GM03348 (cell line): ENCODE measurements around the gene SAP30.

ENCODE experiments used
- DNase-seq: peaks from one replicate; pipeline ENCODE4 v3.0.0; 2012; ENCODE audit warnings: low spot score

SAP30 gene

DNA sequence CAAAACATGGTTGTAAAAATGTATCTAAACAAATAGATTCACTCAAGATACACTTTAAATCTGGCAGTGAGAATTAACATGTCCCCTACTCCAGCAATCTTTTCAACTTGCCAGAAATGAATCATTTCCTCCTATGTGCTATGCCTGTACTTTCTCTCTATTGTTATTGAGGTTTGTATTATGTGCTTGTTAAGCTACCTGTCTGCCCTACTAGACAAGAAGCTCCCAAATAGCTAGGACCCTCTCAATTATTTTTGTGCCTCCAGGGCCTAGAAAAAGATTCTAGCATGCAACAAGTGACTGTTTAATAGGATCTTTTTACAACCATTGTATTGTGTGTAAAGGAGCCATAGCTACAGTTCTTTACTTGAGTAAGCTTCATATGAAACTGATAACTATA is 3.5 kb upstream of the SAP30 start:
- DNase-seq: no peak

DNA sequence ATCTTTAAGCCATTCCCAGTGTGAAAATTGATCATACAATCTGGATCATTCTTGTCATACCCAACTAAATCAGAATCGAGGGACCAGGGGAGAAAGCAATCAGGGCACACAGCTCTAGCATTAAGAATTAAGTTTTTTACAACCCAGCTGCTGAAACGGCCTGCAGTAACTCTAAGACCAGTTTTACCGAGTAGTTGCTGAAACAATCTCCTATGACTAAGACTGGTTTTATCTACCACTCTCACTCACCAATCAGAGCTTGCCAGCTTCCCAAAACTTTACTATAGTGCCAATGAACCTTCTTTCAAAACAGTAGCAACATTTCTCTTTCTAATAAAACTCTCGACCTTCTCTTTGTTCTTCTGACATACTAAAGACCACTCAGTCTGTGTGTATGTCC is 2.8 kb upstream of the SAP30 start:
- DNase-seq: no peak

DNA sequence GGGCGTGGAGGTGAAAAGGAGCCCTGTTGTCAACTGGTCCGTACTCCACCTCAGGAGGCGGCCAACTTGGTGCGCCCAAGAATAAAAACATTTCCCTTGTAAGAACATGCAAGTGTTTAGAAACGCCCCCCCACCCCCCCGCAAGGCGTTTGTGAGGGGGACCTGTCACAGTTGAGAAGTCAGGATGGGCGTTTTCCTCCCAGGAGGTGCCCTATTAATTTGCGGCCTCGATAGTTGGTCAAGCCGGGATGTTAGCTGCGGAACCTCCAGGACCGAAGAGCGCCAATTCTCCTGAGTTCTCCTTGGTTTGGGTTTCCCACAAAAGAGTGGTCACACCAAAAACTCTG is 651 bp upstream of the SAP30 start:
- peak; percentile 29 for DNase-seq

DNA sequence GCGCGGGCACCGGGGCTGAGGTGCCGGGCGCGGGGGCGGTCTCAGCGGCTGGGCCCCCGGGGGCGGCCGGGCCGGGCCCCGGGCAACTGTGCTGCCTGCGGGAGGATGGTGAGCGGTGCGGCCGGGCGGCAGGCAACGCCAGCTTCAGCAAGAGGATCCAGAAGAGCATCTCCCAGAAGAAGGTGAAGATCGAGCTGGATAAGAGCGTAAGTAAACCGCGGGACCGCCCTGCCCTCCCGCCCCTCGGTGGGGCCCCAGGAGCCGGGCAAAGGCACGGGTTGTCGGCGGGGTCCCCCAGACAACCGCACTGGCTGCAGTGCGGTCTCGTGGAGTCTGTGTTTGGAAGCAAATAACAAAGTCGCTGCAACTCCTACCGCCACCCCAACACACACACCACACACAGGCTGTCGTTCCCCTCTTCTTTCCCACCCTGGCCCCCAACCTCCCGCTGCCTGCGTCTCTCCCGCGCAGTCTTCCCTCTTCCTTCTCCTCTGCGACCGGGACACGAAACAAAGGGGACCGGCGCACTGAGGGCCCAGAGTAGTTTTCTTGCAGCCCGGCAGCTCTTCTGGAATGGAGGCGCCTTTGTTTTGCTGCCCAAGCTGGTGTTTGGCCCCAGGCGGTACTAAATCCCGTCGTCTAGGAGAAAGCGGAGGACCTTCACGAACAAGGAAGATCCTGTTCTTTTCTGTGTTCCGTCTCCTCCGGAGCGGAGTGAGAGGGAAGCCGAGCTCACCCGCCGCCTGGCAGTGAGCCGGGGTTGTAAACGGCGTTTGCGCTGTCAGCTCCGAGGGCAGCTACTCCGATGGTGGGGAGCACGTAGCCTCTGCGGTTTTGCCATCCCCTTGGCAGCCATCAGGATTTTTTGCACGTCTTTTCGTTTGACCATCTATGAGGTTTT is 788 bp downstream of the SAP30 start:
- DNase-seq: peak; percentile 84

DNA sequence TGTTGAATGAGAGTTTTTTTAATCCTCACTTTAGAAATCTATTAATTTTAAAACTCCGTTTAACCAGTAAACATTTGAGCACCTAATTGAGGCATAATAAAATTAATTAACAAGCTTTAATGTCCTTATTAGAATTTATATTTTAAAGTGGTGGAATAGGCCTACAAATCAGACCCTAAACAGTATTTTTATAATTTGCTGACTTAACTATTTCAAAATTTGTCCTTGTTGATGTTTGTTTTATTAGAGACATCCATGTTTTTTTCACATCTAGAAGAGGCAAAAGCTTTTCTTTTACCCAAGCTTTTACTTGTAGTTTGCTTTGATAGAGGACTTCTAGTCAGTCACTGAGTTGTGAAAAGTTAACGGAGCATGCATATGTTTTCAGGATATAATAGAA is 3.8 kb downstream of the SAP30 start:
- no peak for DNase-seq

DNA sequence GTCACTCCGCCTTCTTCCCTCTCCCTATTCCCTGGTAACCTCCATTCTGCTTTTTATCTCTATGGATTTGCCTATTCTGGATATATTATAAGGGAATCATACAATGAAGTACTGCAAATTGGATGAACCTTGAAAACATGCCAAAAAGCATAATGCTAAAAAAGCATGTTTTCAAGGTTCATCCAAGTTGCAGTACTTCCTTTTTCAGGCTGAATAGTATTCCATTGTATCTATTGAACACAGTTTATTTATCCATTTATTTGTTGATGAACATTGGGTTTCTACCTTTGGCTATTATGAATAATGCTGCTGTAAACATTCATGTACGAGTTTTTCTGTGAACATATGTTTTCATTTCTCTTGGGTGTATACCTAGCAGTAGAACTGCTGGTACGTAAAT is 9.2 kb downstream of the SAP30 start:
- no peak for DNase-seq

DNA sequence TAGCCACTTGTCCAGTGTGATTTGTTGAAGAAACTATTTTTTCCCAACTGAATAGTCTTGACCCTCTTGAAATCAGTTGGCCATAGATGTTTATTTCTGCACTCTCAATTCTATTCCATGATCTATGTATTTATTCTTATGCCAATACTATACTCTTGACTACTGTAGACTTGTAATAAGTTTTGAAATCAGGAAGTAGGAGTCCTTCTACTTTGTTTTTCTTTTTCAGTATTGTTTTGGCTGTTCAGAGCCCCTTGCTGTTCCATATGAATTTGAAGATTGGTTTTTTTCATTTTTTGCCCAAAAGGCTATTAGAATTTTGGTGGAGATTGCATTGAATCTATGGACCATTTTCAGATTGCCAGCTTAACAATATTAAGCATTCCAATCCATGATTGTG is 10.2 kb downstream of the SAP30 start:
- DNase-seq: no peak

DNA sequence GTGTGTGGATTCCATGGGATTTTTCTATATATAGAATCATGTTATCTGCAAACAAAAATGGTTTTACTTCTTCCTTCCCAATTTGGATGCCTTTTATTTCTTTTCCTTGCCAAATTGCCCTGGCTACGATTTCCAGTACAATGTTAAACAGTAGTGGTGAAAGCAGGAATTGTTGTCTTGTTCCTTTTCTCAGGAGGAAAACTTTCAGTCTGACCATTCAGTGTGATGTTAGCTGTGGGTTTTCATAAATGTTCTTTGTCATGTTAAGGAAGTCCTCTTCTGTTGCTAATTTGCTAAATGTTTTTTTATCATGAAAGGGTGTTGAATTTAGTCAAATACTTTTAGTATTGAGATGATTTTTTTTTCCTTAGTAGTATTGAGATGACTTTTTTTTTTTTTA is 10.9 kb downstream of the SAP30 start:
- no peak for DNase-seq

DNA sequence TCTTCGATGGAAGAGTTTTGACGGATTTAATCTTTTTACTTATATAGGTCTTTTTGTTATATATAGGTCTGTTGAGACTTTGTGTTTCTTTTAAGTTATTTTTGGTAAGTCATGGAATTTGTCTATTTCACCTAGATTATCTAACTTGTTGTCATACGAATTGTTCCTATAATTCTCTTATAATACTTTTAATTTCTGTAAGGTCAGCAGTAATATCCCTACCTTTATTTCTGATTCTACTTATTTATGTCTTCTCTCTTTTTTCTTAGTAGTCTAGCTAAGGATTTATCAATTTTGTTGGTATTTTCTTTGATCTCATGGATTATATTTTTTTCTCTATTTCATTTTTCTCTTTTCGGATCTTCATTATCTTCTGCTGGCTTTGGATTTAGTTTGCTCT is 11.6 kb downstream of the SAP30 start:
- no peak for DNase-seq

DNA sequence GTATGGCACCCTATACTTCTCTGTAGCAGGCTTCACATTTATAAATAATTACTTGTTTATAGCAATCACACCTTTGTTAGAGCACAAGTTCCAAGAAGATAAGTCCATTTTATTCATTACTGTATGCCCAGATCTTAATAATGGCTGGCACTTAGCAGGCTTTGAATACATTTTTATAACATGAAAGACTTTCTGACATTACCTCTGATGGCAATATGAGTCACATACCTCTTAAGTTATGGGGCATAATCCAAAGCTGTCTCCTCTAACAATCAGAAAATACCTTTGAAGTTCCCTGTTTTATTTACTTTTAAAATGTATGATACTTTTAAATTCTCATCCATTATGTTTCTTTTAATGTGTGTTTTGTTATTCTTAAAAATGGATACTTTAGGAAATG is 16.0 kb downstream of the SAP30 start:
- no peak for DNase-seq

DNA sequence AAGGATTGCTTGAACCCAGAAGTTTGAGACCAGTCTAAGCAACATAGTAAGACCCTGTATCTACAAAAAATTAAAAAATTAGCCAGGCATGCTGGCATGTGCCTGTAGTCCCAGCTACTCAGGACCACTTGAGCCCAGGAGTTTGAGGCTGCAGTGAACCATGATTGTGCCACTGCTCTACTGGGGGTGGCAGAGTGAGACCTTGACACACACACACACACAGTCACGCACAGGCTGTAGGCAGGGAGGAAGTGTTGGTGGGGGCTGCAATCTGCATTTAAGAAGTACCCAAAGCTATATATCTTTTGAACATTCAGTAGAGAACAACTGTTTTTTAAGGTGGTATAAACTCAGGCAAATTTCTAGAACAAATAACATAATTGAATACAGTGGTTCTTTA is 20.9 kb downstream of the SAP30 start:
- DNase-seq: no peak

DNA sequence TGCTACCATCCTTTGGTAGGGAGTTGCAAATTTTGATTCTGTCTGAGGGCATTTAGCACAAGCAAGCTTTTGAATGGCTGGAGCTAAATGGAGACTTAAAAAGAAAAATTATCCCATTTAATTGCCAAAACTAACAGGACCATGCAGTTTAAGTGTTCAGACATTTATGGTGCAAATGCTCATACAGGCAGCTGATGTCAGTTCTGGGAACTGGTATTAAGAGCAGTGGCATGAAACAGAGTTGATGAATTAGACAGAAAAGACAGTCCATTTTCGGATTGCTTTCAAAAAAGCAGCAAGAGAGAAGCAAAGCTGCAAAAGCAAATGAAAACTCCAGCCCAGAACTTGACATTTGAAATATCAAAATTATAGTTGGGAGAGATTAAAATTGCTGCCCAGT is 26.9 kb downstream of the SAP30 start:
- DNase-seq: no peak

DNA sequence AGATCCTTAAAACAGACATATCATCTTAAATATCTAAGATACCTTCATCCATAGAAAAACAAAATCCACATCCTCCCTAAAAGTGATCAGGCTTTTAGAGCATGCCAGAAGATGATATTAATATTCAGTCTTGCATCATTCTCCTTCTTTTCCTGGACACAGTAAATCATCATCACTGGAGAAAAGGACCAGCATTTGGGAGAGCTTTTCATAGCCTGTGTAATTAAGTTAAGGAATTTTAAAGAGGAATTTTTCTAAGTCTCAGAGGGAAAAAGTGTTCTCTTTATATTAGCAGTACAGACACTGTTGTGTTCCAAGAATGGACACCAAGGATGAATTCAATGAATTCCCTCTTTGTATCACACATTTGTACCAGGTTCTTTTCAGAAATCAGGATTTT is 27.5 kb downstream of the SAP30 start:
- peak; percentile 22 for DNase-seq

DNA sequence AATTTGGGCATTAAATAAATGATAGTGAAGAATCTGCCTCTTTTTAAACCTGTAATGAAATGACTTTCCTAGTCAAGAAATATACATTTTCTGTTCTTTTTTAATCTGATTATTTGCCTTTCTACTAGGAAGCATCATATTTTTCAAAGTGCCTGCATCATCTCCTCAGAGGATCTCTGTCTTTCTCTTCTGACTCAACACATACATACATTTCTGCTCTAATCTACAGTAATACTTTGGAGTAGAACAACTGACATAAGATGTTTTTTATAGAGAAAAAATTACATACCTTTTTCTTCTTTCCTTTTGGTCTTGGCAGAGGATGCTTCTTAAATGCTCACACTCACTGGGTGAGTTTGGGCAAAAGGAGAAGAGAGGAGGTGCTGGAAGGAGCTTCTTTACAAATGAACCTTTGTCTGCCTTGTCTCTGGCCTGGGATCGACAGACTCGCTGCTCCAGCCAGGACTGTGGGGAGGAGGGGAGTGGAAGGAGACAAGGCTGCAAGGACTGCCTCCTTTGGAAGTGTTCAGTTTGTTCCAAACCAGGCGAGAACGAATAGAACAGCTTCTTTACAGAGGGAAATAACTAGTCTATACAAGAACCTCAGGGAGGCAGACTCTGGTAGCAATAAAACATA is 28.1 kb downstream of the SAP30 start, which contains the start of gene SCRG1:
TSS of gene SCRG1 (minus strand) at position 338 of the 637 bp plus-strand sequence. CDS start 7,702 bp downstream, outside the sequence.
- DNase-seq: no peak

DNA sequence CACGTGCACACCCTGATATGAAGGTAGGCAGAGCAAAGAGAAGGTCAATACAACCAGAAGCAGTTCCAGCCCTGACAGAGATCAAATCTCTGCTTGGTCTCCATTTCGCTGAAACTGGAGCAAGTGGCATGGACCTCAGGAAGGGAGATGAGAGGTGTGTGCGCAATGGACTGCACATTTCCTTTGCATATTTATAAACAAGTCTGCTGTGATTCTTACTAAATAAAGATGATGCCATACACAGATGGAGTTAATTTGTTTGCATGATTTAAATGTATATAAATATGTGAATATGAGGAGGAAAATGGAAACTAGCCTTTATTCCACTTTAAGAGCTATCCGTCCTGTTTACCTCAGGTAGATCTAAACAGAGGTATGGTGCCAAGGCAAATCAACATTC is 30.3 kb downstream of the SAP30 start:
- no peak for DNase-seq

DNA sequence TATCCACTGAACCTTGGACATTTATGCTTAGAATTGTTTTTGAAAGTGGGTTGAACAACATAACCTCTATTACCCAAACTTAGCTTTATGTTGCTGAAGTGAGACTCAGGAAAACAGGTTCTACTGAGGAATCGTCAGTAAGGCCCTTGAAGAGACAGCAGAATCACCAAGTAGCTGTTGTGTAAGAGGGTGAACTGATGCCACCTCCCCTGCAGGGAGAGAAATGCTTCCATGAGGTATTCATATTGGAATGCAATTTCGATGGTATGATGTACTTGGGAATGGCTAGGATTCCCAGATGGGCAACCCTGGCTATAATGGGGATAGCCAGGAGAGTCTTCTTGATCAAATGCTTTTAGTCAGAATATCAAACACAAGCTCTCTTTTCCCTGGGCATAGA is 32.3 kb downstream of the SAP30 start:
- peak; percentile 34 for DNase-seq

DNA sequence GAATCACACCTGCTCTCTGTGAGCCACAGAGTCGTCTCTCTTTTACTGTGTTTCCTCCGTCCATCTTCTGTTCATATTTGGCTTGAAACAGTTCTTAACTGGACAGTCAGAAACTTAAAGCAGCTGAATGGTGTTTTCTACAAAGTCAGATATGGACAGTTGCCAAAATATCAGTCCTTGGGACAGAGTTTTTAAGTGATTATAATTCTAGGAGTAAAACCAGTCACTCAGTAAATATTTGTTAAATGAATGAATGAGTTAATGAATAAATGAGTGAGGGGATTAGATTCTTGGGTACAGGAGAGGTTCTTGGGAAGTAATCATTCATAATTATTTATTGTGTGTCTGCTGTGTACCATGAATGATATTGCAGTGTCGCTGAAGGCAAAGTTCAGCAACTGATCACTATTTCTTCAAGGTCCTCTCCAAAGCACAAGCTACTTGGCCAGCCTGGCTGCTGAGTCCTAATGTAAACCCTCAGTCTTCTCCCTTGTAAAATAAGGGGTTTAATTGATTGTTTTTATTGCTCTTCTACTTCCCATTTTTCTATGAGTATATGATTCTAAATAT is 33.6 kb downstream of the SAP30 start:
- DNase-seq: no peak

DNA sequence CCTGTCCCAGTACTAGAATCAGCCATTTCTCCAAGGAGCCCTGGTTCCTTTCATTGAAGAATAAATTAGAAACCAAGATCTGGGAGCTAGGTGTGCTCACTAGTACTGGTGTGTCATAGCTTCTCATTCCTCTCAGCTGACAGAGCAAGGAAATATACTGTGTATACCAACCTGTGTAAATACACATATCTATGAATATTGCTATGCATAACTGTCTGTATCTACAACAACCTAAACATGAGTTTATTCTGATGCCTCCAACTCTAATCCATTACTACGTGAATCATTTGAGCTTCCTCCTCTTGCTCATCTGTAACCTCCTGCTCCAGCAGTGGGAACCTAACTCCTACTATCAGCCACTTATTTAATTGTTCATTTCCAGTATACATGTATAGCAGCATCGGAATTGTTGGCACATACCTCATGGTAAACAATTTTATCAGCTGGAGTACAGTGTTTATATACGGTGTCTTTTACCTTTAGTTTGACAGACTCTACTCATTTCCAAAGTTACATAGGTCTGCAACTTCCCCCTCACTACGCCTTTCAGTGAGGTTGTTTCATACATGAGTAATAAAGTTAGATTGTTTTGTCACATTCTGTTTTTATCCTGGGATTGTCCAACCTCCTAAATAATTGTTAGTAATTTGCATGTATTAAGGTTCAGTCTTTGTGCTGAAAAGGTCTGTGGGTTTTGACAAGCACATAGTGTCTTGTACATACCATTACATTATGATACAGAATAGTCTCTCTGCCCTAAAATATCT is 35.3 kb downstream of the SAP30 start:
- no peak for DNase-seq

DNA sequence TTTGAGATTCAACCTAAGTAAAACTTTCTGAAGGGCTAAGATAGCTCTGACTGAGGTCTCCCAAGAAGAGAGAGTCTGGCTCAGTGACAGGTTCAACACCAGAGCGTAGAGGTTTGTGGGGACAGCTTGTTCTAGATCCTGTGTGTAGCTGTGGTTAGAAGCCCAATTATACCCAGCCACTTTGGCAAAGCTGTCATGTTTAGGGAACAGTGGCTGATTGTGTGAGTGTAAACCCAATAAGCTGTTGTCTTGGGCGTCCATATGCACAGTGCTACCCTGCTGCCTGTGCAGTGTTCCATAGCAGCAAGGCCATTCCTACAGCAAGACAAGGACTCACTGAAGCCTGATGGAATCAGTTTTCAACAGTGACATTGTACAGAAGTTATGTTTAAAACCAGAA is 39.3 kb downstream of the SAP30 start:
- no peak for DNase-seq

DNA sequence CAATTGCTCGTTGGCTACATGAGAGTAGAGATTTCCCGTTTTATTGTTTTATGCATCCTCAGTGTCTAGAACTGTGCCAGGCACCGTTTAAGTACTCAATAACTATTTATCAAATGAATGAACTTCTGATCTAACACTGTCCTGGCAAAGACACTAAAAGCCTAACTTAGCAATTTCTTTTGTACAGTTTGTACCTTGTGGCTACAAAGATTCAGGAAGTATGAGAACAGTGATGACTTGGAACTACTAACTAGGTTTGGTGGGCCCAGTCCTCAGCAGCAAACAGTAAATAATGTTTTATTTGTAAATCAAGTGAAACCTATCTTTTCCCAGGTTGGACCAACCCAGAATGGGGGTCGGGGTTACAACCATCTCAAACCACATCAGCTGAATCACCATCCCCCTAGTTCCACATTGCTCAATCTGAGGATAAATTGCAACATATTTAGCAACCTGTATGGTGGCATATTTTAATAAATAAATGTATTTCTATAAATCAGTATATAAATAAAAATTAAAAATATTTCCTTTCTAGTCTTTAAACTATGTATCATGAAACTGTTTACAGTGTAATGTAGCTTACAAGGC is 40.4 kb downstream of the SAP30 start:
- no peak for DNase-seq

DNA sequence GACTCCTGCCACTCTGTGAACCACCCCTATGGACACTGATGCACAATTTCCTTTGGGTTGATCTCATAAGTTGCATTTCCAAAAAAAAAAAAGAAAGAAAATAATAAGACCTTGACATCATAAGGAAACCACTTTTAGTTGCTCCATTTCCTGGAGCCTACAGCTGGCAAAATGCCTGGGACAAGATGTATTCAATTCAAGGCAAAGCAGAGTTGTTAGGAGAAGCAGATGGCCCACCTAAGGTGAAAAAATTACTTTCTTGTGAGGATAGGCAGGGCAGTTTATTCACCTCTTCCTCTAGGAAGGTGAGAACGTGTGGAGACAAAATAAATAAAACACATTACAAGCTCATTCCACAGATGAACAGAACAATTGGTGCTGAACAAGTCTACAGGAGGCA is 42.3 kb downstream of the SAP30 start:
- DNase-seq: no peak

DNA sequence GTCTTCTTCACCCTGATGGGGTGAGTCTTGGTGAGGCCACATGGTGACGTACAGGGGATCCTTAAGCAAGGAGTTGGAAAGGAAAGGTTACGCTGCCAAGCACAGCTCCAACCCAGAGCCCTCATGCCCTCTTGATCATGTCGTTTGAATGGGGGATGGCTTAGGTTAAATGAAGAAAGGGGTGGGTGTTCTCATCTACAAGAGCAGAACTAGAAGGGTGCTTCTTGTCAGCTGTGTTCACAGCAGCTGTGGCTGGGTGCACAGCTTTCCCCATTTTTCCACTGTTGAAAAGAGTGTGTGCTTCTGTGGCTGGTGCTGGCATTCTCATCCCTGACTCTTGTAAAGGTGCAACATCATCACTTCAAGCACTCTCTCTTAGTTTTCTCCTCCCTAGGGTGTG is 43.7 kb downstream of the SAP30 start:
- DNase-seq: no peak
